K562 (cell line): ENCODE results near the gene TMPRSS9. TPM values are rescaled to one million over a fixed set of nuclear protein-coding genes. Genes with fewer than 3 reads are reported as not detected.
A peak's percentile ranks its signal among the peaks of the same experiment; 100 is the strongest.

Experiments
- CHD2 ChIP-seq: IDR thresholded peaks from 2 replicates; pipeline ENCODE4 v1.6.1; 2011; ENCODE audit warnings: low read depth, low read length
- CTCF ChIP-seq, 3 experiments: IDR thresholded peaks in 2 of 3; conservative IDR thresholded peaks in 1 of 3; 2 replicates each; pipeline ENCODE4 v1.5.1; 2011 to 2012; ENCODE audit warnings: low read length in 3 of 3, mild to moderate bottlenecking in 3 of 3, control low read depth in 2 of 3, improper control_type of control experiment in 1 of 3, inconsistent platforms in 1 of 3, low read depth in 1 of 3, mixed read lengths in 1 of 3, moderate library complexity in 1 of 3; ENCODE audit not compliant: insufficient read depth in 2 of 3
- FIP1L1 ChIP-seq: fragments of 200-400 bp; formaldehyde crosslinking; IDR thresholded peaks from 2 replicates; pipeline ENCODE4 v1.6.1; 2018; ENCODE audit warnings: mild to moderate bottlenecking, low read depth, low read length; ENCODE audit not compliant: poor library complexity, severe bottlenecking
- GTF2B ChIP-seq: IDR thresholded peaks from 2 replicates; pipeline ENCODE4 v1.6.1; 2011; ENCODE audit not compliant: insufficient read length; ENCODE audit errors: extremely low read depth
- MCM2 ChIP-seq: fragments of 450-650 bp; IDR thresholded peaks from 2 replicates; pipeline ENCODE4 v1.6.1; 2017; ENCODE audit warnings: low read depth, mild to moderate bottlenecking
- MEF2A ChIP-seq: IDR thresholded peaks from 2 replicates; pipeline ENCODE4 v1.6.1; 2011; ENCODE audit warnings: low read depth, mild to moderate bottlenecking, low read length, moderate library complexity; ENCODE audit not compliant: control insufficient read depth
- MIER1 ChIP-seq: fragments of 450-650 bp; IDR thresholded peaks from 2 replicates; pipeline ENCODE4 v1.6.1; 2016; ENCODE audit warnings: antibody characterized with exemption, mild to moderate bottlenecking, low read depth
- MYNN ChIP-seq, 2 experiments: sonication (generic); formaldehyde crosslinking in 1 of 2; IDR thresholded peaks; 2 replicates each; pipeline versions ENCODE4 v1.5.0 to v1.6.1; 2016 to 2020; ENCODE audit warnings: antibody characterized with exemption in 1 of 2, missing genetic modification reagents in 1 of 2
- PCBP1 ChIP-seq: fragments of 200-400 bp; formaldehyde crosslinking; IDR thresholded peaks from 2 replicates; pipeline ENCODE4 v1.6.1; 2018; ENCODE audit warnings: mild to moderate bottlenecking, low read depth, low read length; ENCODE audit not compliant: poor library complexity, severe bottlenecking
- U2AF2 ChIP-seq: fragments of 200-400 bp; formaldehyde crosslinking; optimal IDR thresholded peaks from 2 replicates; pipeline ENCODE3; 2017; ENCODE audit warnings: low read depth, mild to moderate bottlenecking, low read length
- VEZF1 ChIP-seq: fragments of 200-800 bp; sonication (Bioruptor generic); IDR thresholded peaks from 2 replicates; pipeline ENCODE4 v1.6.1; 2017; ENCODE audit warnings: missing genetic modification characterization, missing compliant biosample characterization
- YY1 ChIP-seq, 3 experiments: IDR thresholded peaks; 2 replicates each; pipeline ENCODE4 v1.6.1; 2011; ENCODE audit warnings: low read length in 2 of 3, mild to moderate bottlenecking in 2 of 3, moderate library complexity in 2 of 3, borderline replicate concordance in 1 of 3, control low read depth in 1 of 3, low read depth in 1 of 3; ENCODE audit not compliant: insufficient read depth in 3 of 3, insufficient replicate concordance in 2 of 3, control insufficient read depth in 1 of 3, insufficient read length in 1 of 3; ENCODE audit errors: extremely low read depth in 1 of 3
- ZNF174 ChIP-seq: fragments of 250-450 bp; sonication (Bioruptor Pico); IDR thresholded peaks from 2 replicates; pipeline ENCODE4 v1.4.0; 2020; ENCODE audit warnings: mild to moderate bottlenecking
- ZNF655 ChIP-seq: fragments of 250-450 bp; sonication (Bioruptor Pico); IDR thresholded peaks from 2 replicates; pipeline ENCODE4 v1.5.0; 2021
- ZNF830 ChIP-seq: fragments of 250-450 bp; sonication (Bioruptor Pico); IDR thresholded peaks from 2 replicates; pipeline ENCODE4 v1.5.0; 2021; ENCODE audit warnings: mild to moderate bottlenecking
- polyA plus RNA-seq, 8 experiments: library from polyadenylated mRNA; depleted of rRNA in 4 of 8; stranded (reverse) in 5 of 8; unstranded in 3 of 8; fragments of >200 nt; fragmentation: Nextera tagmentation in 2 of 8; fragmentation: Illumina TruSeq in 1 of 8; extraction: Ambion mirVana in 2 of 8; extraction: Trizol in 1 of 8; gene quantifications; 2 replicates each; pipeline versions ENCODE4 v1.2.1 to v1.2.3, GENCODE V29; 2011 to 2014; ENCODE audit warnings: inconsistent platforms in 1 of 8, missing spikeins in 1 of 8
- total RNA-seq, 7 experiments: library from RNA; depleted of rRNA in 6 of 7; stranded (reverse); fragments of >200 nt in 6 of 7; fragmentation: Illumina TruSeq in 2 of 7; extraction: Trizol in 2 of 7; gene quantifications; 2 replicates each; pipeline versions ENCODE4 v1.2.1 to v1.2.3, GENCODE V29; 2011 to 2021; ENCODE audit warnings: low replicate concordance in 1 of 7

The TMPRSS9 gene
- total and polyA plus RNA-seq, 9 of the 15 experiments (the other 6 are each of a cell fraction or from before 2014, with no cell fraction given) = 0.01 to 0.03 TPM; not detected in 7

- TF ChIP-seq ZNF655 (CRISPR knock-in tag) = no peak
- TF ChIP-seq GTF2B = no peak
- no peak for TF ChIP-seq U2AF2
- no peak for TF ChIP-seq PCBP1
- TF ChIP-seq MCM2 = no peak
- peak; percentile 35 for TF ChIP-seq VEZF1
- TF ChIP-seq FIP1L1 = no peak
- TF ChIP-seq ZNF174 (CRISPR knock-in tag) = no peak
- peak in 1 of 3 experiments; percentile 21 for TF ChIP-seq YY1 (IDR thresholded peaks at IDR 0.05; ENCODE audit: borderline replicate concordance in 1 of 3, control insufficient read depth in 1 of 3, extremely low read depth in 1 of 3, insufficient read depth in 3 of 3, insufficient read length in 1 of 3, insufficient replicate concordance in 2 of 3, low read depth in 1 of 3, low read length in 2 of 3)
- no peak for TF ChIP-seq CTCF (IDR thresholded peaks at IDR 0.05 in 2 of 3, conservative IDR thresholded peaks at IDR 0.05 in 1 of 3; ENCODE audit: insufficient read depth in 2 of 3, low read depth in 1 of 3, low read length in 3 of 3)
- TF ChIP-seq CHD2 = no peak
- no peak for TF ChIP-seq MEF2A
- peak; percentile 12; the same call in 1 of the 2 replicates for TF ChIP-seq MYNN (IDR thresholded peaks at IDR 0.05)
- TF ChIP-seq MYNN (CRISPR knock-in tag; IDR thresholded peaks at IDR 0.05) = no peak
- TF ChIP-seq MIER1 = no peak; the same call in 1 of the 2 replicates
- TF ChIP-seq ZNF830 (CRISPR knock-in tag) = no peak
These were observed 67.6 kb downstream of the TMPRSS9 start, which contains the start of gene TIMM13 (continued) for GRCh38 chr19:2427429-2428320.
